ENCODE results near the gene PRKN. TPM values are rescaled to one million over a fixed set of nuclear protein-coding genes. Genes with fewer than 3 reads are reported as not detected.

PRKN gene
- polyA plus RNA-seq, 1 donor, result 4.6 TPM

GRCh38 chr6:162615016-162615705 is 112.4 kb downstream of the PRKN start:
- DNase-seq (ENCODE audit: low read depth), result no peak

- no peak for DNase-seq (ENCODE audit: low read depth)
These were observed 114.3 kb downstream of the PRKN start for GRCh38 chr6:162613310-162613709.

GRCh38 chr6:162612613-162613012 is 115.0 kb downstream of the PRKN start:
- no peak for DNase-seq (ENCODE audit: low read depth)

- no peak for DNase-seq (ENCODE audit: low read depth)
These were observed 117.2 kb downstream of the PRKN start for GRCh38 chr6:162610351-162610750.

GRCh38 chr6:162605881-162606280 is 121.7 kb downstream of the PRKN start:
- DNase-seq (ENCODE audit: low read depth), result no peak

GRCh38 chr6:162603231-162604015 is 124.1 kb downstream of the PRKN start:
- no peak for DNase-seq (ENCODE audit: low read depth)

GRCh38 chr6:162602759-162603158 is 124.8 kb downstream of the PRKN start:
- DNase-seq (ENCODE audit: low read depth), result no peak

- no peak for DNase-seq (ENCODE audit: low read depth)
These were observed 130.9 kb downstream of the PRKN start for GRCh38 chr6:162596676-162597075.

GRCh38 chr6:162591517-162591916 is 136.0 kb downstream of the PRKN start:
- DNase-seq (ENCODE audit: low read depth), result no peak

GRCh38 chr6:162581988-162582780 is 145.4 kb downstream of the PRKN start:
- no peak for DNase-seq (ENCODE audit: low read depth)

GRCh38 chr6:162580619-162581018 is 146.9 kb downstream of the PRKN start:
- DNase-seq (ENCODE audit: low read depth), result no peak

GRCh38 chr6:162576016-162576415 is 151.6 kb downstream of the PRKN start:
- no peak for DNase-seq (ENCODE audit: low read depth)

GRCh38 chr6:162572240-162572639 is 155.3 kb downstream of the PRKN start:
- no peak for DNase-seq (ENCODE audit: low read depth)

- DNase-seq (ENCODE audit: low read depth), result no peak
These were observed 159.3 kb downstream of the PRKN start for GRCh38 chr6:162568266-162568665.

- no peak for DNase-seq (ENCODE audit: low read depth)
These were observed 165.5 kb downstream of the PRKN start for GRCh38 chr6:162562041-162562440.

GRCh38 chr6:162560891-162561290 is 166.7 kb downstream of the PRKN start:
- no peak for DNase-seq (ENCODE audit: low read depth)

- DNase-seq (ENCODE audit: low read depth), result no peak
These were observed 173.0 kb downstream of the PRKN start for GRCh38 chr6:162554531-162554930.

GRCh38 chr6:162546905-162547304 is 180.7 kb downstream of the PRKN start:
- no peak for DNase-seq (ENCODE audit: low read depth)

- no peak for DNase-seq (ENCODE audit: low read depth)
These were observed 184.3 kb downstream of the PRKN start for GRCh38 chr6:162543221-162543620.

GRCh38 chr6:162541019-162541601 is 186.5 kb downstream of the PRKN start:
- DNase-seq (ENCODE audit: low read depth), result no peak

- no peak for DNase-seq (ENCODE audit: low read depth)
These were observed 188.2 kb downstream of the PRKN start for GRCh38 chr6:162539321-162539720.

- DNase-seq (ENCODE audit: low read depth), result no peak
These were observed 188.9 kb downstream of the PRKN start for GRCh38 chr6:162538643-162539064.
